A549 (cell line): ENCODE measurements around the gene PXYLP1. TPM values are rescaled to one million over a fixed set of nuclear protein-coding genes. Genes with fewer than 3 reads are reported as not detected.

Source experiments
- ATAC-seq, 2 experiments: fragments of 200-7000 bp in 1 of 2; fragments of >200 bp in 1 of 2; cut with Nextera tagmentation in 1 of 2; cut with Tn5 transposase in 1 of 2; 3 replicates each; pipeline versions ENCODE4 v1.8.0 to v1.9.1; 2018 to 2020; ENCODE audit warnings: mild to moderate bottlenecking in 1 of 2, moderate library complexity in 1 of 2
- CTCF ChIA-PET: fragments of 300-600 bp; sonication (Branson Sonifier 250); formaldehyde crosslinking; extraction: SDS; loops from one replicate; lab custom pipeline; 2021; ENCODE audit warnings: antibody characterized with exemption, inconsistent platforms; lab: Yijun Ruan, JAX
- POLR2A ChIA-PET: fragments of 350-600 bp; formaldehyde crosslinking; extraction: SDS; loops from one replicate; lab custom pipeline; 2021; ENCODE audit warnings: antibody characterized with exemption, inconsistent platforms; lab: Yijun Ruan, JAX
- DNase-seq, 2 experiments: peaks; one replicate each; pipeline versions ENCODE4 v3.0.0 to v3.0.0-alpha.2; 2011 to 2016; ENCODE audit warnings: low read depth in 1 of 2, low spot score in 1 of 2
- FAIRE-seq: peaks from 2 replicates; lab custom pipeline; 2011; peaks lifted over from hg19 to GRCh38; lab: Jason Lieb, UNC
- H3K27ac ChIP-seq, 2 experiments: fragments of >200 bp; sonication (Bioruptor Twin); formaldehyde crosslinking; 3 replicates each; pipeline ENCODE4 v1.5.1; 2016 to 2017
- H3K4me1 ChIP-seq: fragments of >200 bp; sonication (Bioruptor Twin); formaldehyde crosslinking; 3 replicates; pipeline ENCODE4 v1.6.1; 2016
- H3K4me2 ChIP-seq: fragments of >200 bp; sonication (Bioruptor Twin); formaldehyde crosslinking; 3 replicates; pipeline ENCODE4 v1.6.1; 2016
- H3K4me3 ChIP-seq: fragments of >200 bp; sonication (Bioruptor Twin); formaldehyde crosslinking; 3 replicates; pipeline ENCODE4 v1.5.1; 2016
- H3K9me3 ChIP-seq: fragments of >200 bp; sonication (Bioruptor Twin); formaldehyde crosslinking; 3 replicates; pipeline ENCODE4 v1.6.1; 2016
- ATOH8 ChIP-seq: fragments of 250-450 bp; sonication (Bioruptor Pico); IDR thresholded peaks from 2 replicates; pipeline ENCODE4 v1.5.0; 2020; ENCODE audit warnings: low read depth, mild to moderate bottlenecking, moderate library complexity
- BHLHE40 ChIP-seq: IDR thresholded peaks from 2 replicates; pipeline ENCODE4 v1.6.1; 2012; ENCODE audit warnings: low read depth, low read length, inconsistent platforms
- CBX8 ChIP-seq: fragments of 200-600 bp; sonication (generic); IDR thresholded peaks from 2 replicates; pipeline ENCODE4 v1.6.1; 2016
- CHD2 ChIP-seq: fragments of 150-350 bp; IDR thresholded peaks from 2 replicates; pipeline ENCODE4 v1.6.1; 2014; ENCODE audit warnings: low read length; ENCODE audit not compliant: partially characterized antibody
- CHD4 ChIP-seq: fragments of 200-600 bp; sonication (generic); IDR thresholded peaks from 2 replicates; pipeline ENCODE4 v1.6.1; 2016; ENCODE audit warnings: antibody characterized with exemption, mild to moderate bottlenecking, borderline replicate concordance
- FOSL2 ChIP-seq, 2 experiments: fragments of 450-650 bp in 1 of 2; fragments of >200 bp in 1 of 2; sonication (Bioruptor Twin) in 1 of 2; formaldehyde crosslinking; IDR thresholded peaks; 2 replicates each; pipeline versions ENCODE4 v1.5.0 to v1.6.1; 2016 to 2020; ENCODE audit warnings: mild to moderate bottlenecking in 1 of 2, moderate library complexity in 1 of 2
- FOXS1 ChIP-seq: fragments of 250-450 bp; sonication (Bioruptor Pico); IDR thresholded peaks from 2 replicates; pipeline ENCODE4 v1.5.0; 2020; ENCODE audit warnings: mild to moderate bottlenecking, moderate library complexity
- HOXA7 ChIP-seq: fragments of 250-450 bp; sonication (Bioruptor Pico); IDR thresholded peaks from 2 replicates; pipeline ENCODE4 v1.5.0; 2020; ENCODE audit warnings: mild to moderate bottlenecking, moderate library complexity
- JUNB ChIP-seq: fragments of >200 bp; sonication (Bioruptor Twin); formaldehyde crosslinking; IDR thresholded peaks from 2 replicates; pipeline ENCODE4 v1.6.1; 2016
- KDM1A ChIP-seq: fragments of 200-600 bp; sonication (generic); IDR thresholded peaks from 2 replicates; pipeline ENCODE4 v1.6.1; 2016; ENCODE audit warnings: low read depth, mild to moderate bottlenecking
- KDM5A ChIP-seq: fragments of 200-600 bp; sonication (generic); IDR thresholded peaks from 2 replicates; pipeline ENCODE4 v1.6.1; 2016; ENCODE audit warnings: antibody characterized with exemption, mild to moderate bottlenecking
- MAFK ChIP-seq: fragments of 450-650 bp; IDR thresholded peaks from 2 replicates; pipeline ENCODE4 v1.6.1; 2014; ENCODE audit not compliant: partially characterized antibody
- MYC ChIP-seq: IDR thresholded peaks from 2 replicates; pipeline ENCODE4 v1.6.1; 2012; ENCODE audit warnings: mild to moderate bottlenecking, inconsistent platforms, low read length, improper control_type of control experiment, borderline replicate concordance
- NFE2L2 ChIP-seq: fragments of 150-350 bp; conservative IDR thresholded peaks from 2 replicates; pipeline ENCODE4 v1.6.1; 2014; ENCODE audit warnings: low read length
- NR3C1 ChIP-seq: fragments of >200 bp; sonication (Bioruptor Twin); formaldehyde crosslinking; IDR thresholded peaks from 3 replicates; pipeline ENCODE4 v1.6.1; 2017
- PBX3 ChIP-seq: IDR thresholded peaks from 2 replicates; pipeline ENCODE4 v1.6.1; 2012
- POLR2AphosphoS2 ChIP-seq: conservative IDR thresholded peaks from 2 replicates; pipeline ENCODE4 v1.6.1; 2012; ENCODE audit warnings: low read length, improper control_type of control experiment, inconsistent platforms
- RAD21 ChIP-seq, 2 experiments: fragments of >200 bp in 1 of 2; sonication (Bioruptor Twin) in 1 of 2; formaldehyde crosslinking in 1 of 2; IDR thresholded peaks in 1 of 2; conservative IDR thresholded peaks in 1 of 2; 2 replicates in 1 of 2; 3 replicates in 1 of 2; pipeline ENCODE4 v1.6.1; 2012 to 2018; ENCODE audit warnings: inconsistent platforms in 1 of 2
- RARB ChIP-seq: fragments of 250-450 bp; sonication (Bioruptor Pico); IDR thresholded peaks from 2 replicates; pipeline ENCODE4 v1.8.0; 2021; ENCODE audit warnings: mild to moderate bottlenecking, moderate library complexity
- RCOR1 ChIP-seq: fragments of 150-350 bp; IDR thresholded peaks from 2 replicates; pipeline ENCODE4 v1.6.1; 2014; ENCODE audit warnings: antibody characterized with exemption, low read length, low read depth
- REST ChIP-seq: fragments of 200-600 bp; sonication (generic); IDR thresholded peaks from 2 replicates; pipeline ENCODE4 v1.6.1; 2016; ENCODE audit warnings: antibody characterized with exemption, mild to moderate bottlenecking, moderate library complexity
- RNF2 ChIP-seq: fragments of 200-600 bp; sonication (generic); IDR thresholded peaks from 2 replicates; pipeline ENCODE4 v1.6.1; 2016; ENCODE audit warnings: low read depth, mild to moderate bottlenecking, antibody characterized with exemption, moderate library complexity, borderline replicate concordance
- SREBF2 ChIP-seq: fragments of 450-650 bp; IDR thresholded peaks from 2 replicates; pipeline ENCODE4 v1.6.1; 2014; ENCODE audit warnings: mild to moderate bottlenecking, moderate library complexity
- ZC3H11A ChIP-seq: fragments of 450-650 bp; IDR thresholded peaks from 2 replicates; pipeline ENCODE4 v1.6.1; 2014; ENCODE audit warnings: antibody characterized with exemption, mild to moderate bottlenecking
- ZFP36 ChIP-seq: fragments of 450-650 bp; IDR thresholded peaks from 2 replicates; pipeline ENCODE4 v1.6.1; 2014; ENCODE audit warnings: borderline replicate concordance; ENCODE audit not compliant: partially characterized antibody
- ZNF302 ChIP-seq: fragments of 250-450 bp; sonication (Bioruptor Pico); IDR thresholded peaks from 2 replicates; pipeline ENCODE4 v1.9.0; 2021; ENCODE audit warnings: inconsistent platforms, mild to moderate bottlenecking, moderate library complexity
- ZSCAN20 ChIP-seq: fragments of 250-450 bp; sonication (Bioruptor Pico); IDR thresholded peaks from 2 replicates; pipeline ENCODE4 v1.8.0; 2022; ENCODE audit warnings: mild to moderate bottlenecking, moderate library complexity
- WGBS: methylation state at CpG from one replicate; pipeline ENCODE4 v1.1.6; 2017; ENCODE audit errors: missing lambda C conversion rate; 5-methylcytosine and 5-hydroxymethylcytosine counted together
- polyA plus RNA-seq, 4 experiments: library from polyadenylated mRNA; depleted of rRNA in 3 of 4; stranded (reverse); fragments of >200 nt; fragmentation: RNase III in 1 of 4; extraction: RNeasy Plus Mini Kit Qiagen cat#74134 plus additional on column Dnase treatment in 1 of 4; gene quantifications; 2 replicates in 3 of 4; 3 replicates in 1 of 4; pipeline ENCODE4 v1.2.3, GENCODE V29; 2011 to 2017

The PXYLP1 gene
- polyA plus RNA-seq, 2 of the 4 experiments (the other 2 are of a cell fraction): 8.0 to 11.7 TPM

GRCh38 chr3:141266797-141267555 is 35.4 kb downstream of the PXYLP1 start:
- no peaks in the 10 kb centered on the region for H3K9me3 ChIP-seq
- FAIRE-seq: no peak
- TF ChIP-seq HOXA7 (no peak), ZC3H11A (no peak), NFE2L2 (no peak), SREBF2 (no peak), ZNF302 (CRISPR knock-in tag) (no peak)
- TF ChIP-seq, all 56 proteins: peak for 0
- H3K4me3 ChIP-seq: no peak overlapping the region
- ChIA-PET POLR2A (no interaction called here), CTCF (interaction anchor here (0.6 to 1.6 kb wide), 5 partner anchors 35 to 918 kb away, joined by 3 to 4 read pairs (median 3); partner anchors contain the start of gene PXYLP1)
- no peaks in the 10 kb centered on the region for H3K4me1 ChIP-seq
- no peak overlapping the region for H3K27ac ChIP-seq
- whole genome bisulfite sequencing: 70% methylated on average over 13 of the region's 13 CpGs
- no peak overlapping the region for H3K4me2 ChIP-seq
- no peak for DNase-seq
- no peak for ATAC-seq

- no peaks in the 10 kb centered on the region for H3K9me3 ChIP-seq
- H3K4me2 ChIP-seq: no peak overlapping the region
- H3K4me1 ChIP-seq: no peaks in the 10 kb centered on the region
- no peak for TF ChIP-seq CHD2
- no peak for TF ChIP-seq RNF2
- no peak for TF ChIP-seq KDM1A
- no peak for TF ChIP-seq POLR2AphosphoS2
- TF ChIP-seq CHD4: no peak
- no peak for ATAC-seq
- DNase-seq: no peak
- H3K4me3 ChIP-seq: no peak overlapping the region
- FAIRE-seq: no peak
- no peak overlapping the region for H3K27ac ChIP-seq
- CTCF ChIA-PET: interaction anchor here (1.0 to 1.6 kb wide), 2 partner anchors 36 to 258 kb away, joined by 3 read pairs; partner anchors contain the start of gene PXYLP1
- POLR2A ChIA-PET: no interaction called here
Measured at GRCh38 chr3:141267629-141268028, 36.0 kb downstream of the PXYLP1 start.

GRCh38 chr3:141268306-141268705 is 36.7 kb downstream of the PXYLP1 start:
- FAIRE-seq (no peak), ATAC-seq (no peak)
- POLR2A ChIA-PET: no interaction called here
- no peaks in the 10 kb centered on the region for H3K9me3 ChIP-seq
- no peak overlapping the region for H3K4me3 ChIP-seq
- TF ChIP-seq MYC: no peak
- no peak for TF ChIP-seq PBX3
- TF ChIP-seq KDM5A: no peak
- TF ChIP-seq REST: no peak
- no peak for TF ChIP-seq ZSCAN20
- TF ChIP-seq FOSL2 (IDR thresholded peaks at IDR 0.05): no peak
- no peak for TF ChIP-seq FOSL2 (CRISPR knock-in tag; IDR thresholded peaks at IDR 0.05)
- TF ChIP-seq CBX8: no peak
- no peak for TF ChIP-seq ATOH8 (CRISPR knock-in tag)
- TF ChIP-seq MAFK: no peak
- TF ChIP-seq RAD21 (conservative IDR thresholded peaks at IDR 0.05 in 1 of 2, IDR thresholded peaks at IDR 0.05 in 1 of 2): no peak
- no peak for TF ChIP-seq JUNB
- no peak for TF ChIP-seq BHLHE40
- TF ChIP-seq FOXS1 (CRISPR knock-in tag): no peak
- no peak for TF ChIP-seq RCOR1
- no peak for TF ChIP-seq ZFP36
- TF ChIP-seq RARB (CRISPR knock-in tag): no peak
- TF ChIP-seq NR3C1: no peak
- TF ChIP-seq, all 56 proteins: peak for 0
- no peak for DNase-seq
- CTCF ChIA-PET: interaction anchor here (1.0 to 1.6 kb wide), 3 partner anchors 34 to 259 kb away, joined by 3 to 4 read pairs (median 3); partner anchors contain the start of gene PXYLP1
- WGBS: 83% methylated on average over 7 of the region's 7 CpGs
- H3K4me1 ChIP-seq: no peaks in the 10 kb centered on the region
- no peak overlapping the region for H3K4me2 ChIP-seq
- no peak overlapping the region for H3K27ac ChIP-seq
